ENCODE data around the gene USH2A. TPM values are rescaled to one million over a fixed set of nuclear protein-coding genes. Genes with fewer than 3 reads are reported as not detected.

USH2A gene
- total RNA-seq, 1 donor from 2014 or later = not detected

DNA sequence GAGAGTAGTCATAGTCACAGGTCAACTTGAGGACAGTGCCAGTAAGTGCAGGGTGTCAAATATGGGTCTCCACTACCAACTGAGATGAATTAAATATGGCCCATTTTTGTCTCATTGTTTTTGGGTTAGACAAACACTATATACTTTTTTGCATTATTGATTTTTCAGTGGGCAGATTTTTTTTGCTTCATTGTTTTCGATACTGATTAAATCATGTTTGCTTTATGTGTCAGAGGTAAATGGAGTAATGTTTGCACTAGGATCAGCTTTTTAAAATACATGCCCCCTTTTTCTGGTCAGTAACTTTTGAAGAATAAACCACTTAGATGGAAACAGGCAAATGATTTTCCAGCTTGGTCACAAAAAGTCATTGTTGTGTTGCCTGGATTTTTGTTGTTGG, 199.0 kb downstream of the USH2A start:
- ATAC-seq (no peak), DNase-seq (no peak)
- H3K27ac ChIP-seq = no peak overlapping the region
- intact Hi-C loops (cut with DNase I) = no loop called here
- TF ChIP-seq, protein P1, sequence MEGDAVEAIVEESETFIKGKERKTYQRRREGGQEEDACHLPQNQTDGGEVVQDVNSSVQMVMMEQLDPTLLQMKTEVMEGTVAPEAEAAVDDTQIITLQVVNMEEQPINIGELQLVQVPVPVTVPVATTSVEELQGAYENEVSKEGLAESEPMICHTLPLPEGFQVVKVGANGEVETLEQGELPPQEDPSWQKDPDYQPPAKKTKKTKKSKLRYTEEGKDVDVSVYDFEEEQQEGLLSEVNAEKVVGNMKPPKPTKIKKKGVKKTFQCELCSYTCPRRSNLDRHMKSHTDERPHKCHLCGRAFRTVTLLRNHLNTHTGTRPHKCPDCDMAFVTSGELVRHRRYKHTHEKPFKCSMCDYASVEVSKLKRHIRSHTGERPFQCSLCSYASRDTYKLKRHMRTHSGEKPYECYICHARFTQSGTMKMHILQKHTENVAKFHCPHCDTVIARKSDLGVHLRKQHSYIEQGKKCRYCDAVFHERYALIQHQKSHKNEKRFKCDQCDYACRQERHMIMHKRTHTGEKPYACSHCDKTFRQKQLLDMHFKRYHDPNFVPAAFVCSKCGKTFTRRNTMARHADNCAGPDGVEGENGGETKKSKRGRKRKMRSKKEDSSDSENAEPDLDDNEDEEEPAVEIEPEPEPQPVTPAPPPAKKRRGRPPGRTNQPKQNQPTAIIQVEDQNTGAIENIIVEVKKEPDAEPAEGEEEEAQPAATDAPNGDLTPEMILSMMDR (IDR thresholded peaks at IDR 0.05) = no peak
- H3K4me3 ChIP-seq = no peak overlapping the region
- H3K4me1 ChIP-seq = no peaks in the 10 kb centered on the region
- no peaks in the 10 kb centered on the region for H3K27me3 ChIP-seq
- H3K36me3 ChIP-seq = no peaks in the 10 kb centered on the region
- no peaks in the 10 kb centered on the region for H3K9me3 ChIP-seq

DNA sequence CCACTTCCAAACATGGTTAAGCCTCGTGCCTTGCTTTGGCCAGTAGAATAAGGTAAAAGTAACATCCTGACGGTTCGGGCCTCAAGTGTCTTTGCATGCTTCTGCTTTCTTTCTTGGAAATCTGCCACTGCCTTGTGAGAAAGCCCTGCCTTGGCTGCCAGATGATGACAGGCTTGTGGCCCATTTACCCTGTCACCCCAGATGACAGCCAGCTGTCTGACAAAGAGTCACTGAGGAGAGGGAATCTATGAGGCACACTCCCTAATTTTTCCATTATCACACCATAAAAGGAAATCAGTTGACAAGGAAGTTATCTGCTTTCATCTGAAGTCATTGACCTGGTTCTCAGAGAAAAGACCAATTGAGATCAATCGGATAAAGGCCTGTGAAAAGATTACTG, 199.8 kb downstream of the USH2A start:
- no peaks in the 10 kb centered on the region for H3K9me3 ChIP-seq
- TF ChIP-seq, protein P1 (IDR thresholded peaks at IDR 0.05) = no peak
- no peak overlapping the region for H3K27ac ChIP-seq
- no peak overlapping the region for H3K4me3 ChIP-seq
- no peaks in the 10 kb centered on the region for H3K4me1 ChIP-seq
- DNase-seq (no peak), ATAC-seq (no peak)
- intact Hi-C loops (cut with DNase I) = no loop called here
- H3K27me3 ChIP-seq = no peaks in the 10 kb centered on the region
- H3K36me3 ChIP-seq = no peaks in the 10 kb centered on the region

DNA sequence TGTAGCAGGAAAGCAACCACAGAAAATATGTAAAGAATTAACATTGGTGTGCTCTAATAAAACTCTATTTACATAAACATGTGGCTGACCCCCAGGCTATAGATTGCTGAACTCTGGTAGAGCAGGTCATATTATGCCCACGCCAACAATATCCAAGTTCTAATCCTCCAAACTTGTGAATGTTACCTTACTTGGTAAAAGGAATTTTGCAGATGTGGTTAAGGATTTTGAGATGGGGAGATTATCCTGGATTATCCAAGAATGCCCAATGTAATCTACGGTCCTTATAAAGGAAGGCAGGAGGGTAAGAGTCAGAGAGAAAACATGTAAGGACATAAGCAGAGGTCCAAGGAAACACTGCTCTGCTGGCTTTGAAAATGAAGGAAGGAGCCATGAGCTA, 201.0 kb downstream of the USH2A start:
- TF ChIP-seq, protein P1 (IDR thresholded peaks at IDR 0.05) = no peak
- intact Hi-C loops (cut with DNase I) = no loop called here
- no peak overlapping the region for H3K27ac ChIP-seq
- H3K4me3 ChIP-seq = no peak overlapping the region
- H3K27me3 ChIP-seq = no peaks in the 10 kb centered on the region
- H3K9me3 ChIP-seq = no peaks in the 10 kb centered on the region
- ATAC-seq (no peak), DNase-seq (no peak)
- H3K36me3 ChIP-seq = no peaks in the 10 kb centered on the region
- no peaks in the 10 kb centered on the region for H3K4me1 ChIP-seq

- Histone ChIP-seq H3K27ac (no peak overlapping the region), H3K4me1 (no peaks in the 10 kb centered on the region), H3K27me3 (no peaks in the 10 kb centered on the region), H3K36me3 (no peaks in the 10 kb centered on the region), H3K9me3 (no peaks in the 10 kb centered on the region), H3K4me3 (peak overlapping the region; percentile 49)
- intact Hi-C loops (cut with DNase I) = no loop called here
- TF ChIP-seq, protein P1 (IDR thresholded peaks at IDR 0.05) = peak; percentile 68
- peak; percentile 86 for ATAC-seq
- DNase-seq = no peak
These were observed 202.0 kb downstream of the USH2A start for GRCh38 chr1:216221260-216221700.

- TF ChIP-seq, protein P1 (IDR thresholded peaks at IDR 0.05) = no peak
- H3K4me1 ChIP-seq = no peaks in the 10 kb centered on the region
- H3K4me3 ChIP-seq = no peak overlapping the region
- intact Hi-C loops (cut with DNase I) = no loop called here
- DNase-seq = no peak
- no peak for ATAC-seq
- H3K27me3 ChIP-seq = no peaks in the 10 kb centered on the region
- no peaks in the 10 kb centered on the region for H3K36me3 ChIP-seq
- H3K9me3 ChIP-seq = no peaks in the 10 kb centered on the region
- no peak overlapping the region for H3K27ac ChIP-seq
These were observed 206.9 kb downstream of the USH2A start for GRCh38 chr1:216216305-216216704.

- TF ChIP-seq, protein P1 (IDR thresholded peaks at IDR 0.05) = no peak
- H3K27ac ChIP-seq = no peak overlapping the region
- no peak for ATAC-seq
- DNase-seq = no peak
- H3K4me3 ChIP-seq = no peak overlapping the region
- no peaks in the 10 kb centered on the region for H3K27me3 ChIP-seq
- no peaks in the 10 kb centered on the region for H3K36me3 ChIP-seq
- H3K4me1 ChIP-seq = no peaks in the 10 kb centered on the region
- H3K9me3 ChIP-seq = no peaks in the 10 kb centered on the region
- intact Hi-C loops (cut with DNase I) = no loop called here
These were observed 208.1 kb downstream of the USH2A start for GRCh38 chr1:216215169-216215568.
